Activated CD8-positive, alpha-beta T cell treated with anti-CD3 and anti-CD28 coated beads, Interleukin-2, amount 10 ng/mL, durations not matched to agents 7 days and 5 days (primary cell): ENCODE data around the gene TNXB. TPM values are rescaled to one million over a fixed set of nuclear protein-coding genes. Genes with fewer than 3 reads are reported as not detected.

ENCODE experiments used
- ATAC-seq: fragments of 150-1000 bp; cut with Tn5 transposase; one replicate; pipeline ENCODE4 v1.10.0; 2021; ENCODE audit warnings: moderate library complexity
- CTCF ChIA-PET: fragments of 350-600 bp; sonication (Branson Sonifier 250); formaldehyde crosslinking; loops from one replicate; lab custom pipeline; 2021; ENCODE audit warnings: antibody characterized with exemption; lab: Charles Lee
- POLR2A ChIA-PET: fragments of 350-600 bp; sonication (Branson Sonifier 250); formaldehyde crosslinking; loops from one replicate; lab custom pipeline; 2021; ENCODE audit warnings: antibody characterized with exemption; lab: Charles Lee
- DNase-seq: peaks from one replicate; pipeline ENCODE4 v3.0.0-alpha.2; 2020
- H3K27ac Mint-ChIP-seq: one replicate; pipeline ENCODE4 v1.8.0; 2021; ENCODE audit warnings: mild to moderate bottlenecking, mixed read lengths
- H3K27me3 Mint-ChIP-seq: one replicate; pipeline ENCODE4 v1.8.0; 2021; ENCODE audit warnings: low read depth, mixed read lengths
- H3K36me3 Mint-ChIP-seq: one replicate; pipeline ENCODE4 v1.8.0; 2021; ENCODE audit warnings: low read depth, mixed read lengths
- H3K4me1 Mint-ChIP-seq: one replicate; pipeline ENCODE4 v1.8.0; 2021; ENCODE audit warnings: low read depth, mixed read lengths
- H3K4me3 Mint-ChIP-seq: one replicate; pipeline ENCODE4 v1.8.0; 2021; ENCODE audit warnings: mild to moderate bottlenecking, mixed read lengths
- H3K9me3 Mint-ChIP-seq: one replicate; pipeline ENCODE4 v1.8.0; 2022; ENCODE audit warnings: mixed read lengths; ENCODE audit not compliant: insufficient read depth
- total RNA-seq, 2 experiments: library from RNA; stranded (reverse); gene quantifications; one replicate each; pipeline ENCODE4 v1.2.3, GENCODE V29; 2021

TNXB gene, protein sequence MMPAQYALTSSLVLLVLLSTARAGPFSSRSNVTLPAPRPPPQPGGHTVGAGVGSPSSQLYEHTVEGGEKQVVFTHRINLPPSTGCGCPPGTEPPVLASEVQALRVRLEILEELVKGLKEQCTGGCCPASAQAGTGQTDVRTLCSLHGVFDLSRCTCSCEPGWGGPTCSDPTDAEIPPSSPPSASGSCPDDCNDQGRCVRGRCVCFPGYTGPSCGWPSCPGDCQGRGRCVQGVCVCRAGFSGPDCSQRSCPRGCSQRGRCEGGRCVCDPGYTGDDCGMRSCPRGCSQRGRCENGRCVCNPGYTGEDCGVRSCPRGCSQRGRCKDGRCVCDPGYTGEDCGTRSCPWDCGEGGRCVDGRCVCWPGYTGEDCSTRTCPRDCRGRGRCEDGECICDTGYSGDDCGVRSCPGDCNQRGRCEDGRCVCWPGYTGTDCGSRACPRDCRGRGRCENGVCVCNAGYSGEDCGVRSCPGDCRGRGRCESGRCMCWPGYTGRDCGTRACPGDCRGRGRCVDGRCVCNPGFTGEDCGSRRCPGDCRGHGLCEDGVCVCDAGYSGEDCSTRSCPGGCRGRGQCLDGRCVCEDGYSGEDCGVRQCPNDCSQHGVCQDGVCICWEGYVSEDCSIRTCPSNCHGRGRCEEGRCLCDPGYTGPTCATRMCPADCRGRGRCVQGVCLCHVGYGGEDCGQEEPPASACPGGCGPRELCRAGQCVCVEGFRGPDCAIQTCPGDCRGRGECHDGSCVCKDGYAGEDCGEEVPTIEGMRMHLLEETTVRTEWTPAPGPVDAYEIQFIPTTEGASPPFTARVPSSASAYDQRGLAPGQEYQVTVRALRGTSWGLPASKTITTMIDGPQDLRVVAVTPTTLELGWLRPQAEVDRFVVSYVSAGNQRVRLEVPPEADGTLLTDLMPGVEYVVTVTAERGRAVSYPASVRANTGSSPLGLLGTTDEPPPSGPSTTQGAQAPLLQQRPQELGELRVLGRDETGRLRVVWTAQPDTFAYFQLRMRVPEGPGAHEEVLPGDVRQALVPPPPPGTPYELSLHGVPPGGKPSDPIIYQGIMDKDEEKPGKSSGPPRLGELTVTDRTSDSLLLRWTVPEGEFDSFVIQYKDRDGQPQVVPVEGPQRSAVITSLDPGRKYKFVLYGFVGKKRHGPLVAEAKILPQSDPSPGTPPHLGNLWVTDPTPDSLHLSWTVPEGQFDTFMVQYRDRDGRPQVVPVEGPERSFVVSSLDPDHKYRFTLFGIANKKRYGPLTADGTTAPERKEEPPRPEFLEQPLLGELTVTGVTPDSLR (N-terminal part only)
- total RNA-seq = 1 to 10 TPM; 3.4 to 4.8 TPM

GRCh38 chr6:32109114-32109764 lies at the start of gene TNXB:
Gene TNXB (minus strand): TSS chr6:32109338. CDS start chr6:32098198, 11,140 bp downstream.
- POLR2A ChIA-PET = interaction anchor here (0.8 to 1.2 kb wide), 3 partner anchors 15 to 56 kb away, joined by 3 to 7 read pairs (median 4); partner anchors contain the start of gene EGFL8

DNA sequence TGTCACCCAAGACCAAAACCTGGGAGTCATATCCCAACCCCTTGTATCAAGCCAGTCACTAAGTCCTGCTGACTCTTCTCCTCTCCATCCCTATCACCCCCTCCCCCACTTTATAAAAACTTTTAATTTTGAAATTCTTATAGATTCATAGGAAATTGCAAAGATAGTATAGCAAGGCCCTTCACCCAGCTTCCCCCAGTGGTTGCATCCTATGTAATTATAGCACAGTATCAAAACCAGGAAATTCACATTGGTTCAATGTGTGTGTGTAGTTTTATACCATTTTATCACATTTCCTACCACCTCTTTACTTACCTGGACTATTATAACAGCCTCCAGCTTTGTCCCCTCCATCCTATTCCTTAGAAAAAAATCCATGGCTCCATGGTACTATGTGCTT lies 48.9 kb upstream of the TNXB start:
- ATAC-seq = no peak
- CTCF ChIA-PET = interaction anchor here (0.7 to 0.8 kb wide), 2 partner anchors 10 to 37 kb away, joined by 3 to 4 read pairs; no protein-coding TSS in a partner anchor

More at GRCh38 chr6:32109114-32109764, at the start of gene TNXB:
- CTCF ChIA-PET = interaction anchor here (0.7 to 1.5 kb wide), 2 partner anchors 45 to 125 kb away, joined by 3 to 4 read pairs; no protein-coding TSS in a partner anchor
- DNase-seq = no peak
- no peak within 1 kb of the TSS for H3K4me3 Mint-ChIP-seq
- H3K4me1 Mint-ChIP-seq = peaks cover 2% of the 10 kb centered on the region
- H3K27ac Mint-ChIP-seq = no peak within 1 kb of the TSS
- ATAC-seq = peak; percentile 29
- peaks cover 19% of the 10 kb centered on the region for H3K27me3 Mint-ChIP-seq
- no peaks in the 10 kb centered on the region for H3K36me3 Mint-ChIP-seq
- no peaks in the 10 kb centered on the region for H3K9me3 Mint-ChIP-seq

GRCh38 chr6:32156891-32157290 lies 47.8 kb upstream of the TNXB start:
- H3K9me3 Mint-ChIP-seq = no peaks in the 10 kb centered on the region
- no peak overlapping the region for H3K27ac Mint-ChIP-seq
- DNase-seq (no peak), ATAC-seq (no peak)
- peaks cover 11% of the 10 kb centered on the region for H3K36me3 Mint-ChIP-seq
- ChIA-PET CTCF (no interaction called here), POLR2A (interaction anchor here (0.6 kb wide), 1 partner anchor 40 kb away, joined by 3 read pairs; no protein-coding TSS in a partner anchor)
- H3K4me3 Mint-ChIP-seq = no peak overlapping the region
- H3K4me1 Mint-ChIP-seq = peaks cover 32% of the 10 kb centered on the region
- no peaks in the 10 kb centered on the region for H3K27me3 Mint-ChIP-seq

More for the DNA sequence above, 48.9 kb upstream of the TNXB start:
- no peaks in the 10 kb centered on the region for H3K9me3 Mint-ChIP-seq
- H3K27me3 Mint-ChIP-seq = no peaks in the 10 kb centered on the region
- peaks cover 11% of the 10 kb centered on the region for H3K36me3 Mint-ChIP-seq
- POLR2A ChIA-PET = no interaction called here
- no peak overlapping the region for H3K4me3 Mint-ChIP-seq
- no peak overlapping the region for H3K27ac Mint-ChIP-seq
- H3K4me1 Mint-ChIP-seq = peaks cover 22% of the 10 kb centered on the region
- no peak for DNase-seq

DNA sequence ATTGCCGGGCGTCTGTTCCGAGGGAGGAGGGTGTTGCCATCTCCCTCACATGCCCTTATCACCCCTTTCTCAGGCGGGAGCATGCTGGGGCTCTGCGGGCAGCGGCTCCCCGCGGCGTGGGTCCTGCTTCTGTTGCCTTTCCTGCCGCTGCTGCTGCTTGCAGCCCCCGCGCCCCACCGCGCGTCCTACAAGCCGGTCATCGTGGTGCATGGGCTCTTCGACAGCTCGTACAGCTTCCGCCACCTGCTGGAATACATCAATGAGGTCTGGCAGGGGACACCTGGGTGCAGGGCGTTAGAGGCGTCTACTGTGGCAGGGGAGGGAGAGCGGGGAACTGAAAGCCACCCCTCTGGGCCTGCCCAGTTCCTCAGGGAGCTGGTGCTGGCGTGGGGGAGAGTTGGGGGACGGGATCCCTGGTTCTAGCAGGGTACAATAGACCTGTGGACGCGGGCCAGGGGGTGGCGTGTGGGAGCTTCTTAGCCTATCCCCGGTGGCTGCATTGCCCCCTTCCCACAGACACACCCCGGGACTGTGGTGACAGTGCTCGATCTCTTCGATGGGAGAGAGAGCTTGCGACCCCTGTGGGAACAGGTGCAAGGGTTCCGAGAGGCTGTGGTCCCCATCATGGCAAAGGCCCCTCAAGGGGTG lies 45.5 kb upstream of the TNXB start:
- Mint-ChIP-seq H3K27ac (peak overlapping the region; percentile 89), H3K4me3 (peak overlapping the region; percentile 94), H3K4me1 (peaks cover 44% of the 10 kb centered on the region), H3K27me3 (peaks cover 15% of the 10 kb centered on the region), H3K36me3 (peaks cover 11% of the 10 kb centered on the region), H3K9me3 (no peaks in the 10 kb centered on the region)
- CTCF ChIA-PET = interaction anchor here (0.7 to 1.3 kb wide), 11 partner anchors 14 to 183 kb away, joined by 3 to 5 read pairs (median 3); partner anchors contain the start of gene DXO
- DNase-seq (peak; percentile 81), ATAC-seq (peak; percentile 84)
- POLR2A ChIA-PET = interaction anchor here (0.9 to 1.1 kb wide), 2 partner anchors 10 to 38 kb away, joined by 3 to 5 read pairs; partner anchors contain the start of genes EGFL8 and GPSM3

DNA sequence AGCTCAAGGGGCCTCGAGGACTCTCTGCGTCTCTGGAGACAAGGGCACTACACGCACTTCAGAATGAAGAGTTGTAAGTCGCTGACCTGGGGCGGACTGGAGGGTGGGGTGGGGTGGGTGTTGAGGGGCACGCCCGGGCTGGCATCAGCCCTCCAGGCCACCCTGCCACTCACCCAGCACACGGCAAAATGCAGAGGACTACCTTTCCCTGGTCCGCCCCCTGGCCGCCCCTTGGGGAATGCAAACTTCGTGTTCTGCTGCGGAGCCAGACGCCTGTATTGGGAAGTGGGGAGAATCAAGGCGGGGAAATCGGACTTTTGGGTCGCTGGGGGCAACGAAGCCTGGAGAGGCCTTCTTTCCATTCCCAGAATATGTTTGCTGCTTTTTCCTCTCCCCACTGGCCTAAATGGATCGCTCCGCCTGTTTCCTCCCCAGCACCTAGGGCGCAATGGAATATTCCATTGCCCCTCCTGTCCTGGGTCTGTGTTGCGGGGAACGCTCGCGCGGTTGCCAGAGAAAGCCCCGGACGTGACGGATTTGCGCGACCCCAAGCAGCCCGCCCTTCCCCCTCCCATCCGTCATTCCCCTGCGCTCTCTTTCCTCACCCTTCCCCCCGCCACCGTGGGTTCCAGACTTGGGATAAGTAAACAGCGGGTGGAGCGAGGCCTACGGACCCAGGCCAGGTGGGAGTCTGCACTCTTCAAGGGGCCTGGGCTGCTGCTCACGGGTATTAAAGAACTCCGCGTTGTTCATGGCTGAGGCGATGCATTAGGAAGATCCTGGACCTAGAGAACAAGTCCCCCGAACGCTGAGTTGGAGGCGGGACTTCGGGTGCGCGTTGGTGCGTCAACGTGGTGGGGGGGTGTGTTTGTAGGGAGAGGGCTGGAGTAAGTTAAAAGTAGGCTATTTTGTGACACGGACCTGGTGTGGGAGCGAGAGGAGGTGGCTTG lies 44.7 kb upstream of the TNXB start, which contains the start of gene PPT2:
TSS of gene PPT2 (plus strand) at position 578 of the 950 bp plus-strand sequence. CDS start 454 bp downstream, outside the sequence.
- ChIA-PET POLR2A (interaction anchor here (0.9 to 1.1 kb wide), 2 partner anchors 10 to 38 kb away, joined by 3 to 5 read pairs; partner anchors contain the start of genes EGFL8 and GPSM3), CTCF (interaction anchor here (1.0 to 1.3 kb wide), 7 partner anchors 13 to 66 kb away, joined by 3 to 5 read pairs (median 4); no protein-coding TSS in a partner anchor)
- Mint-ChIP-seq H3K27ac (peak within 1 kb of the TSS; percentile 89), H3K36me3 (peaks cover 11% of the 10 kb centered on the region), H3K4me3 (peak within 1 kb of the TSS; percentile 94), H3K27me3 (peaks cover 19% of the 10 kb centered on the region), H3K4me1 (peaks cover 48% of the 10 kb centered on the region), H3K9me3 (no peaks in the 10 kb centered on the region)
- ATAC-seq (peak; percentile 65), DNase-seq (peak; percentile 90)

- ChIA-PET POLR2A (interaction anchor here (1.5 kb wide), 1 partner anchor 23 kb away, joined by 5 read pairs; the partner anchor contains the start of gene FKBPL), CTCF (interaction anchor here (0.9 kb wide), 1 partner anchor 25 kb away, joined by 3 read pairs; the partner anchor contains the start of gene ATF6B)
- DNase-seq (no peak), ATAC-seq (no peak)
- peak overlapping the region; percentile 48 for H3K4me3 Mint-ChIP-seq
- H3K27me3 Mint-ChIP-seq = peaks cover 27% of the 10 kb centered on the region
- H3K36me3 Mint-ChIP-seq = peaks cover 7% of the 10 kb centered on the region
- peaks cover 56% of the 10 kb centered on the region for H3K4me1 Mint-ChIP-seq
- no peaks in the 10 kb centered on the region for H3K9me3 Mint-ChIP-seq
- peak overlapping the region; percentile 62 for H3K27ac Mint-ChIP-seq
Observed at GRCh38 chr6:32152769-32153563, 43.8 kb upstream of the TNXB start.

GRCh38 chr6:32151863-32152768 lies 43.0 kb upstream of the TNXB start, which contains the start of gene PRRT1:
Gene PRRT1 (minus strand): TSS chr6:32151939. CDS start chr6:32151827, 112 bp downstream.
- no peaks in the 10 kb centered on the region for H3K36me3 Mint-ChIP-seq
- peak within 1 kb of the TSS; percentile 61 for H3K27ac Mint-ChIP-seq
- peaks cover 34% of the 10 kb centered on the region for H3K27me3 Mint-ChIP-seq
- H3K4me3 Mint-ChIP-seq = no peak within 1 kb of the TSS
- DNase-seq (no peak), ATAC-seq (no peak)
- ChIA-PET POLR2A (interaction anchor here (1.5 kb wide), 1 partner anchor 22 kb away, joined by 5 read pairs; the partner anchor contains the start of gene FKBPL), CTCF (interaction anchor here (0.8 to 1.5 kb wide), 5 partner anchors 17 to 262 kb away, joined by 3 to 6 read pairs (median 3); partner anchors contain the start of gene ATF6B)
- no peaks in the 10 kb centered on the region for H3K9me3 Mint-ChIP-seq
- peaks cover 56% of the 10 kb centered on the region for H3K4me1 Mint-ChIP-seq
